ENCODE results near the gene HMMR. TPM values are rescaled to one million over a fixed set of nuclear protein-coding genes. Genes with fewer than 3 reads are reported as not detected.
A peak's percentile ranks its signal among the peaks of the same experiment; 100 is the strongest.

Gene HMMR, protein sequence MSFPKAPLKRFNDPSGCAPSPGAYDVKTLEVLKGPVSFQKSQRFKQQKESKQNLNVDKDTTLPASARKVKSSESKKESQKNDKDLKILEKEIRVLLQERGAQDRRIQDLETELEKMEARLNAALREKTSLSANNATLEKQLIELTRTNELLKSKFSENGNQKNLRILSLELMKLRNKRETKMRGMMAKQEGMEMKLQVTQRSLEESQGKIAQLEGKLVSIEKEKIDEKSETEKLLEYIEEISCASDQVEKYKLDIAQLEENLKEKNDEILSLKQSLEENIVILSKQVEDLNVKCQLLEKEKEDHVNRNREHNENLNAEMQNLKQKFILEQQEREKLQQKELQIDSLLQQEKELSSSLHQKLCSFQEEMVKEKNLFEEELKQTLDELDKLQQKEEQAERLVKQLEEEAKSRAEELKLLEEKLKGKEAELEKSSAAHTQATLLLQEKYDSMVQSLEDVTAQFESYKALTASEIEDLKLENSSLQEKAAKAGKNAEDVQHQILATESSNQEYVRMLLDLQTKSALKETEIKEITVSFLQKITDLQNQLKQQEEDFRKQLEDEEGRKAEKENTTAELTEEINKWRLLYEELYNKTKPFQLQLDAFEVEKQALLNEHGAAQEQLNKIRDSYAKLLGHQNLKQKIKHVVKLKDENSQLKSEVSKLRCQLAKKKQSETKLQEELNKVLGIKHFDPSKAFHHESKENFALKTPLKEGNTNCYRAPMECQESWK
- total RNA-seq (2021; ENCODE audit: unreplicated experiment) (54.9 TPM), Bru-seq, nascent RNA (percentile 86 among the genes with signal in this experiment), BruChase-seq, experiment 1, labeled RNA remaining after a 6-hour chase (percentile 87 among the genes with signal in this experiment), BruChase-seq, experiment 2, labeled RNA remaining after a 2-hour chase (percentile 82 among the genes with signal in this experiment)
- 17.9 and 33.2 TPM in 2 replicates for polyA plus RNA-seq (2012)
- long read RNA-seq, transcript HMMR-202 (18 exons, 2,988 nt): minor isoform, 5 of 120 reads
- long read RNA-seq, transcript HMMR-203 (18 exons, 3,102 nt): minor isoform, 46 of 120 reads
- long read RNA-seq, transcript HMMR-201 (17 exons, 2,872 nt): major isoform, 51 of 120 reads
- long read RNA-seq, partial matches to known transcripts: 12 of 120 reads
- long read RNA-seq, other reads (novel, unspliced or antisense): 5 of 120 reads

DNA sequence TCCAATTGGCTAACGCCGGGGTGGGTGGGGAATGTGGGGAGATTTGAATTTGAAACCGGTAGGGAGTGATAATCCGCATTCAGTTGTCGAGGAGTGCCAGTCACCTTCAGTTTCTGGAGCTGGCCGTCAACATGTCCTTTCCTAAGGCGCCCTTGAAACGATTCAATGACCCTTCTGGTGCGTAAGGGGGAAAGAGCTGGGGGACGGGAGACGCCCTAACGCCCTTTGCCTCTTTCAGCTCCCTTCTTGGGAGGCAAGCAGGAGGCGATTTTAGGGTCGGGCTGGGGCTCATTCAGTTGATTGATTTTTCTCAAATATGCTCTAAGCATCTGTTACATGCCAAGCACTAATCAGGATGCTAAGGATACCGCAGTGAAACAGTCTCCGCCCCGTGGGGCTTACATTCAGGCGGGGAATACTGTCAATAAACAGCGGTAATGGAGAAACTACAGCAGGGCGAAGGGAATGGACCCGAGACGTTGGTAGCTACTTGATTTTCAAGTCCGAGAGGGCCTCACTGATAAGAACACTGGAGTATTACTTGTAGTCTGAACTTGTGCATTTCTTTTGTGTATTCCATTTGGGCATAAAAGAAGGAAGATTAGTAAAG is at the start of gene HMMR:
Gene HMMR, plus strand, starts transcription at position 71 of the 610 bp plus-strand sequence. Its CDS starts 61 bp downstream, at position 132.
- H3K9me2 ChIP-seq (ENCODE audit: insufficient read depth): no peaks in the 10 kb centered on the region
- ATAC-seq (peak; percentile 15), DNase-seq (ENCODE audit: low read depth, low spot score) (no peak)
- intact Hi-C loops (cut with micrococcal nuclease): loop anchor here (2.0 kb wide), 1 partner anchor 44 kb away; the partner anchor contains the start of gene MAT2B
- ChIA-PET RAD21 (ENCODE audit: low non-redundant PET in 1 of 2, low total read pairs in 2 of 2, uncharacterized antibody in 2 of 2, unreplicated experiment in 2 of 2) (no interaction called here), CTCF (interaction anchor here (0.7 to 2.2 kb wide), 3 partner anchors 23 to 52 kb away, joined by 3 to 6 read pairs (median 5); partner anchors contain the start of genes CCNG1 and MAT2B), POLR2A (interaction anchor here (1.0 to 5.0 kb wide), 9 partner anchors 9 to 45 kb away, joined by 3 to 34 read pairs (median 6); partner anchors contain the start of genes CCNG1 and MAT2B)
- peak within 1 kb of the TSS; percentile 87 for H3K27ac ChIP-seq (ENCODE audit: low read depth, low read length)
- H3K27me3 ChIP-seq (ENCODE audit: insufficient read depth, low read length): no peaks in the 10 kb centered on the region
- peak within 1 kb of the TSS; percentile 97 for H3K9ac ChIP-seq (ENCODE audit: low read length)
- peak within 1 kb of the TSS; percentile 77 for H3K4me2 ChIP-seq (ENCODE audit: low read length)
- H3K4me1 ChIP-seq (ENCODE audit: control insufficient read depth in 1 of 2, insufficient read depth in 2 of 2, low read length in 2 of 2): peaks cover 7 to 25% of the 10 kb centered on the region in 2 experiments; a peak in 3 of 4 replicates
- BruUV-seq (replicated peaks): TSS peak; percentile 92
- H4K20me1 ChIP-seq (ENCODE audit: insufficient read depth): no peaks in the 10 kb centered on the region
- no peak within 1 kb of the TSS for H2AFZ ChIP-seq (ENCODE audit: low read depth, low read length, poor library complexity, severe bottlenecking)
- peaks cover 8 to 18% of the 10 kb centered on the region in 2 experiments for H3K36me3 ChIP-seq (ENCODE audit: control insufficient read depth in 1 of 2, insufficient read depth in 2 of 2, low read length in 2 of 2)
- peak within 1 kb of the TSS; percentile 79 to 88 for H3K4me3 ChIP-seq (replicated peaks in 1 of 2; ENCODE audit: low read depth in 1 of 2, low read length in 2 of 2)
- peaks cover 89% of the 10 kb centered on the region for H3K79me2 ChIP-seq (ENCODE audit: insufficient read depth, low read length)
- H3K9me3 ChIP-seq (ENCODE audit: control insufficient read depth in 1 of 2, insufficient read depth in 1 of 2, low read depth in 1 of 2, low read length in 2 of 2): no peaks in the 10 kb centered on the region
- TF ChIP-seq SRF (IDR thresholded peaks at IDR 0.05; ENCODE audit: low read depth) (no peak), SP1 (IDR thresholded peaks at IDR 0.05; ENCODE audit: low read depth) (no peak), ELF1 (IDR thresholded peaks at IDR 0.05; ENCODE audit: borderline replicate concordance, low read depth) (no peak), POLR2A (IDR thresholded peaks at IDR 0.05; ENCODE audit: borderline replicate concordance, extremely low read depth, insufficient read depth, insufficient read length) (peak; percentile 80), RAD21 (IDR thresholded peaks at IDR 0.05; ENCODE audit: low read depth) (no peak), POLR2AphosphoS5 (IDR thresholded peaks at IDR 0.05; ENCODE audit: low read depth, low read length) (peak; percentile 85), MAX (IDR thresholded peaks at IDR 0.05) (no peak; the same call in none of the 2 replicates), EZH2phosphoT487 (IDR thresholded peaks at IDR 0.05; ENCODE audit: borderline replicate concordance) (no peak), EZH2 (IDR thresholded peaks at IDR 0.05) (no peak), EGR1 (IDR thresholded peaks at IDR 0.05; ENCODE audit: low read depth) (0 out of 2 replicates have a peak, but pooled peaks have one; percentile 9), ZFX (IDR thresholded peaks at IDR 0.05) (no peak), YY1 (IDR thresholded peaks at IDR 0.05; ENCODE audit: extremely low read depth, insufficient replicate concordance, low read depth, low read length) (no peak), CTCF (IDR thresholded peaks at IDR 0.05 in 2 of 3, conservative IDR thresholded peaks at IDR 0.05 in 1 of 3; ENCODE audit: borderline replicate concordance in 1 of 3, insufficient read depth in 1 of 3, low read depth in 2 of 3, low read length in 2 of 3) (no peak), FOSL1 (IDR thresholded peaks at IDR 0.05; ENCODE audit: low read depth) (no peak), JUND (IDR thresholded peaks at IDR 0.05) (no peak)
- TF ChIP-seq, protein P1, sequence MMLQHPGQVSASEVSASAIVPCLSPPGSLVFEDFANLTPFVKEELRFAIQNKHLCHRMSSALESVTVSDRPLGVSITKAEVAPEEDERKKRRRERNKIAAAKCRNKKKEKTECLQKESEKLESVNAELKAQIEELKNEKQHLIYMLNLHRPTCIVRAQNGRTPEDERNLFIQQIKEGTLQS (IDR thresholded peaks at IDR 0.05): no peak
- TF ChIP-seq, protein P2, sequence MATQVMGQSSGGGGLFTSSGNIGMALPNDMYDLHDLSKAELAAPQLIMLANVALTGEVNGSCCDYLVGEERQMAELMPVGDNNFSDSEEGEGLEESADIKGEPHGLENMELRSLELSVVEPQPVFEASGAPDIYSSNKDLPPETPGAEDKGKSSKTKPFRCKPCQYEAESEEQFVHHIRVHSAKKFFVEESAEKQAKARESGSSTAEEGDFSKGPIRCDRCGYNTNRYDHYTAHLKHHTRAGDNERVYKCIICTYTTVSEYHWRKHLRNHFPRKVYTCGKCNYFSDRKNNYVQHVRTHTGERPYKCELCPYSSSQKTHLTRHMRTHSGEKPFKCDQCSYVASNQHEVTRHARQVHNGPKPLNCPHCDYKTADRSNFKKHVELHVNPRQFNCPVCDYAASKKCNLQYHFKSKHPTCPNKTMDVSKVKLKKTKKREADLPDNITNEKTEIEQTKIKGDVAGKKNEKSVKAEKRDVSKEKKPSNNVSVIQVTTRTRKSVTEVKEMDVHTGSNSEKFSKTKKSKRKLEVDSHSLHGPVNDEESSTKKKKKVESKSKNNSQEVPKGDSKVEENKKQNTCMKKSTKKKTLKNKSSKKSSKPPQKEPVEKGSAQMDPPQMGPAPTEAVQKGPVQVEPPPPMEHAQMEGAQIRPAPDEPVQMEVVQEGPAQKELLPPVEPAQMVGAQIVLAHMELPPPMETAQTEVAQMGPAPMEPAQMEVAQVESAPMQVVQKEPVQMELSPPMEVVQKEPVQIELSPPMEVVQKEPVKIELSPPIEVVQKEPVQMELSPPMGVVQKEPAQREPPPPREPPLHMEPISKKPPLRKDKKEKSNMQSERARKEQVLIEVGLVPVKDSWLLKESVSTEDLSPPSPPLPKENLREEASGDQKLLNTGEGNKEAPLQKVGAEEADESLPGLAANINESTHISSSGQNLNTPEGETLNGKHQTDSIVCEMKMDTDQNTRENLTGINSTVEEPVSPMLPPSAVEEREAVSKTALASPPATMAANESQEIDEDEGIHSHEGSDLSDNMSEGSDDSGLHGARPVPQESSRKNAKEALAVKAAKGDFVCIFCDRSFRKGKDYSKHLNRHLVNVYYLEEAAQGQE (IDR thresholded peaks at IDR 0.05; ENCODE audit: low read depth): no peak
